BJ (cell line): Measurements from ENCODE around the gene CAPN9. TPM values are rescaled to one million over a fixed set of nuclear protein-coding genes. Genes with fewer than 3 reads are reported as not detected.
"Not testable (repeated sequence)": the region's sequence is repeated elsewhere in the genome, so short reads cannot be mapped to it uniquely, and the experiment has no call there.

ENCODE experiments used
- CTCF ChIA-PET: fragments of 350-600 bp; formaldehyde crosslinking; extraction: SDS; loops from one replicate; lab custom pipeline; 2021; ENCODE audit warnings: antibody characterized with exemption, inconsistent platforms; lab: Yijun Ruan, JAX
- POLR2A ChIA-PET: fragments of 300-600 bp; sonication (Branson Sonifier 250); formaldehyde crosslinking; extraction: SDS; loops from one replicate; lab custom pipeline; 2021; ENCODE audit warnings: antibody characterized with exemption; lab: Charles Lee
- DNase-seq: peaks from one replicate; pipeline ENCODE4 v3.0.0-alpha.2; 2011; ENCODE audit warnings: low read depth
- H3K27me3 ChIP-seq: 2 replicates; pipeline ENCODE4 v1.6.0; 2011; ENCODE audit warnings: low read length; ENCODE audit not compliant: control insufficient read depth, insufficient read depth
- H3K36me3 ChIP-seq: 2 replicates; pipeline ENCODE4 v1.5.1; 2011; ENCODE audit warnings: low read length; ENCODE audit not compliant: control insufficient read depth, insufficient read depth
- H3K4me3 ChIP-seq: 2 replicates; pipeline ENCODE4 v1.5.1; 2011; ENCODE audit warnings: low read depth, mild to moderate bottlenecking, control low read depth, low read length
- polyA plus RNA-seq: library from polyadenylated mRNA; depleted of rRNA; stranded (reverse); fragments of >200 nt; gene quantifications from 2 replicates; pipeline ENCODE4 v1.2.3, GENCODE V29; 2011
- TF ChIP-seq, protein P1 (sequence below): IDR thresholded peaks from 2 replicates; pipeline ENCODE4 v1.5.1; 2011; ENCODE audit warnings: low read depth, mild to moderate bottlenecking, control low read depth, inconsistent platforms, low read length, moderate library complexity; ENCODE audit not compliant: insufficient read depth

The CAPN9 gene
- polyA plus RNA-seq, 1 experiment: not detected

DNA sequence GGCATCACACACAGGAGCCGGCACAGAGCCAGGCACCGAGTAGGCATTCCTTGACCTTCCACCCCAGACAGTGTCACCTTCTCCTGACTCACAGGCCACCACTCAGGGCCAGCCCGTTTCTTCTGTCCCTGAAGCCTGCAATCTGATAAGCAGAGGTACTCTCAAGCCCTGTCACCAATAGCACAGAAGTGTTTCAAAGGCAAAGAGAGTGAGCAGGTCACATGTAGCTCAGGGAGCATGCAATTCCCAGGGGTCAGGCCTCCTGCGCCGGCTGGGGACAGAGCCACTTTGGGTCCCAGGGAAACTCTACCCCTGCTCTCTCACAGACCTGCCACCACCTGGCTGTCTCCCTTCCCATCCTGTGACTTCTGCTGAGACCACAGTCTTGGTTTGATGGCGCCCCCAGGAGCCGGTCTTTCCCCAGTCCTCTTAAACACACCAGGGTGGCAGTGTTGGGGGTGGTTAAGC is 13.2 kb downstream of the CAPN9 start:
- no peak overlapping the region for H3K4me3 ChIP-seq
- no peaks in the 10 kb centered on the region for H3K36me3 ChIP-seq
- TF ChIP-seq, protein P1, sequence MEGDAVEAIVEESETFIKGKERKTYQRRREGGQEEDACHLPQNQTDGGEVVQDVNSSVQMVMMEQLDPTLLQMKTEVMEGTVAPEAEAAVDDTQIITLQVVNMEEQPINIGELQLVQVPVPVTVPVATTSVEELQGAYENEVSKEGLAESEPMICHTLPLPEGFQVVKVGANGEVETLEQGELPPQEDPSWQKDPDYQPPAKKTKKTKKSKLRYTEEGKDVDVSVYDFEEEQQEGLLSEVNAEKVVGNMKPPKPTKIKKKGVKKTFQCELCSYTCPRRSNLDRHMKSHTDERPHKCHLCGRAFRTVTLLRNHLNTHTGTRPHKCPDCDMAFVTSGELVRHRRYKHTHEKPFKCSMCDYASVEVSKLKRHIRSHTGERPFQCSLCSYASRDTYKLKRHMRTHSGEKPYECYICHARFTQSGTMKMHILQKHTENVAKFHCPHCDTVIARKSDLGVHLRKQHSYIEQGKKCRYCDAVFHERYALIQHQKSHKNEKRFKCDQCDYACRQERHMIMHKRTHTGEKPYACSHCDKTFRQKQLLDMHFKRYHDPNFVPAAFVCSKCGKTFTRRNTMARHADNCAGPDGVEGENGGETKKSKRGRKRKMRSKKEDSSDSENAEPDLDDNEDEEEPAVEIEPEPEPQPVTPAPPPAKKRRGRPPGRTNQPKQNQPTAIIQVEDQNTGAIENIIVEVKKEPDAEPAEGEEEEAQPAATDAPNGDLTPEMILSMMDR: no peak
- DNase-seq: no peak
- ChIA-PET CTCF (interaction anchor here (1.0 to 1.4 kb wide), 2 partner anchors 12 to 117 kb away, joined by 3 to 4 read pairs; no protein-coding TSS in a partner anchor), POLR2A (no interaction called here)
- H3K27me3 ChIP-seq: peaks cover 1% of the 10 kb centered on the region; the same call in 1 of the 2 replicates

DNA sequence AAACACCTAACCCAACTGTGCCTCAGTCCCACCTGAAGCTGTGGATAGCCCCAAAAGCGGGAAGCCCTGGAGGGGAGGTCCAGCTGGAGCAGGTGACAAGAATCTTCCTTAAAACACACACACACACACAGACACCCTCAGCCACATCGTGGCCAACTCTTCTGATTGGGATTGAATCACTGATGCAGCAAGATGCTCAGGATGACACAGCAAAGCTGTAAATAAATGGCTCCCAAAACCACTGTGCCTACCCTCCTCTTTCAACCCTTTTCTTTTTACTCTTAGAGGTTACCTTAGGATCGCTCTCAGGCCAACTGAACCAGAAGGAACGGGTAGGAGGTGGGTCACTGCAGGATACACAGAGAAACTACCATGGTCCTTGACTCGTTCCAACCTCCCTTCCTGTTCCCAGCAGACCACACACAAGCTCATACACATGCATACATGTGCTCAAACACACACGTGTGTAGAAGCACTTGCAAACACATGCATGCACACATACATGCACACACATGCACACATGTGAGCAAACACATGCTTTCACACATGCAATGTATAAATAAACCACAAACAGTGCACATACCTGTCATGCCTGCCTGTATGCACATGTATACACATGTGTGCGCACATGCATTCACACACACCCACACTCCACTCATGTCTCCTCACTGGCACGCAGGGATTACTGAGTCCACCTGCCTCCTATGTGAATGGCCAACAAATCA is 14.4 kb downstream of the CAPN9 start:
- TF ChIP-seq, protein P1: no peak
- ChIA-PET CTCF (interaction anchor here (0.8 to 1.4 kb wide), 3 partner anchors 11 to 17 kb away, joined by 3 to 5 read pairs (median 4); no protein-coding TSS in a partner anchor), POLR2A (no interaction called here)
- Histone ChIP-seq H3K27me3 (peaks cover 1% of the 10 kb centered on the region; the same call in 1 of the 2 replicates), H3K36me3 (no peaks in the 10 kb centered on the region), H3K4me3 (no peak overlapping the region)
- DNase-seq: no peak

DNA sequence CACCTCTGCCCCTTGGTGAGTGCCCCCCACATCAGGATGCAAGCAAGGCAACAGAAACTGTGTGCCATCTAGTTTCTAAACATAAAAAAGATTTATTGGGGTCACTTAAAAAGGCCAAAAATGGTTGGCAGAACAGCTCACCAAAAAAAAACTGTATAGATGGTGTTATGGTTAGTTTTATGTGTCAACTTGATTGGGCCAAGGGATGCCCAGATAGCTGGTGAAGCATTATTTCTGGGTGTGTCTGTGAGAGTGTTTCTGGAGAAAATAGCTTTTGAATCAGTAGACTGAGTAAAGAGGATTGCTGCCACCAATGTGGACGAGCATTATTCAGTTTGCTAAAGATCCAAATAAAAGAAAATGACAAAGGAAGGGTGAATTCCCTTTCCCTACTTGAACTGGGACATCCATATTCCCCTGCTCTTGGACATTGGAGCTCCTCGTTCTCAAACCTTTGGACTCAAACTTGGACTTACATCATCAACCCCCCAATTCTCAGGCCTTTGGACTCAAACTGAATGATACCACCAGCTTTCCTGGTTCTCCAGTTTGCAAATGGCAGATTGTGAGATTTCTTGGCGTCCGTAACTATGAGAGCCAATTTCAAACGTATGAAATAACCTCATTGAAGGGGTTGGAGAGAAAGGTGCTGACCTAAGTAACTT is 16.9 kb downstream of the CAPN9 start:
- TF ChIP-seq, protein P1: no peak
- H3K4me3 ChIP-seq: no peak overlapping the region
- H3K36me3 ChIP-seq: no peaks in the 10 kb centered on the region
- H3K27me3 ChIP-seq: peaks cover 1% of the 10 kb centered on the region; the same call in 1 of the 2 replicates
- DNase-seq: no peak
- CTCF ChIA-PET: interaction anchor here (0.6 to 2.2 kb wide), 4 partner anchors 9 to 377 kb away, joined by 3 to 9 read pairs (median 5); no protein-coding TSS in a partner anchor
- POLR2A ChIA-PET: no interaction called here

DNA sequence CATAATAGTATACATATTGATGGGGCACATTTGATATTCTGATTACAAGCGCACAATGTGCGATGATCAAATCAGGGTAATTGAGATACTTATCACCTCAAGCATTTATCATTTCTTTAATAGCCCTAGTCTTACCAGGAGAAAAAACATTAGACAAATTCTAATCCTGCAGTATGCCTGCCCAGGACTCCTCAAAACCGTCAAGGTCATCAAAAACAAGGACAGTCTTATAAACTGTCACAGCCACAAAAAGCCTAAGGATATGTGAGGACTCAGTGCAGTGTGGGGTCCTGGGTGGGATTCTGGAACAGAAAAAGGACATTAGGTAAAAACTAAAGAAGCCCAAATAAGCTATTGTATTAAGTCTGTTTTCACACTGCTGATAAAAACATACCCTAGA is 19.1 kb downstream of the CAPN9 start:
- Histone ChIP-seq H3K36me3 (no peaks in the 10 kb centered on the region), H3K27me3 (peaks cover 5% of the 10 kb centered on the region; the same call in 1 of the 2 replicates), H3K4me3 (no peak overlapping the region)
- no peak for DNase-seq
- TF ChIP-seq, protein P1: no peak
- ChIA-PET CTCF (no interaction called here), POLR2A (no interaction called here)

DNA sequence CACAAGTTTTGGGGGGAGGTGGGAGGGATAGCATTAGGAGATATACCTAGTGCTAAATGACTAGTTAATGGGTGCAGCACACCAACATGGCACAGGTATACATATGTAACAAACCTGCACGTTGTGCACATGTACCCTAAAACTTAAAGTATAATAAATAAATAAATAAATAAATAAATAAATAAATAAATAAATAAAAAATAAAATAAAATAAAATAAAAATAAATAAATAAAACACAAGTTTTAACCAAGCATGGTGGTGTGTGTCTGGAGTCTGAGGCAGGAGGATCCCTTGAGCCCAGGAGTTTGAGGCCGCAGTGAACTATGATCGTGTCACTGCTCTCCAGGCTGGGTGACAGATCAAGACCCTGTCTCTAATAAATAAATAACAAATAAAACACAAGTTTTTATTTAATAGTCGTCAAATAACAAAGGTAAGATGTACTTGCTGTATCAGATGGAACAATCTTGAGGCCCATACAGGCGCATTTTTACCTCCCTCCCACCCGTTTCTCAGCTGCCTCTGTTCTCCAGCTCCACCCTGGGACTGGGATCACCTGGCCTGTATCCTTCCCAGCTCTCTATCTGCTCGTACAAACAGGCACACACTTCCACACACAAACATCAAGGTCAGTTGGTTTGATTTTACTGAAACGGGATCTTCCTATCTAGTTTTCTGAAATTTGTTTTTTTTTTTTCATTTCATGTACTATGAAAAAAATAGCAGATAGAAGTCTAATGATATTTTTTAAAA is 20.8 kb downstream of the CAPN9 start:
- H3K36me3 ChIP-seq, H3K4me3 ChIP-seq, DNase-seq, H3K27me3 ChIP-seq, POLR2A ChIA-PET: not testable (repeated sequence)
- CTCF ChIA-PET: interaction anchor here (1.3 kb wide), 1 partner anchor 86 kb away, joined by 4 read pairs; no protein-coding TSS in a partner anchor
